SHP77 (cell line): ENCODE data around the gene MBD3L2B.

ENCODE experiments used
- DNase-seq, 2 experiments: peaks; one replicate each; lab custom pipeline; 2025; lab: John Stamatoyannopoulos, UW

MBD3L2B gene

DNA sequence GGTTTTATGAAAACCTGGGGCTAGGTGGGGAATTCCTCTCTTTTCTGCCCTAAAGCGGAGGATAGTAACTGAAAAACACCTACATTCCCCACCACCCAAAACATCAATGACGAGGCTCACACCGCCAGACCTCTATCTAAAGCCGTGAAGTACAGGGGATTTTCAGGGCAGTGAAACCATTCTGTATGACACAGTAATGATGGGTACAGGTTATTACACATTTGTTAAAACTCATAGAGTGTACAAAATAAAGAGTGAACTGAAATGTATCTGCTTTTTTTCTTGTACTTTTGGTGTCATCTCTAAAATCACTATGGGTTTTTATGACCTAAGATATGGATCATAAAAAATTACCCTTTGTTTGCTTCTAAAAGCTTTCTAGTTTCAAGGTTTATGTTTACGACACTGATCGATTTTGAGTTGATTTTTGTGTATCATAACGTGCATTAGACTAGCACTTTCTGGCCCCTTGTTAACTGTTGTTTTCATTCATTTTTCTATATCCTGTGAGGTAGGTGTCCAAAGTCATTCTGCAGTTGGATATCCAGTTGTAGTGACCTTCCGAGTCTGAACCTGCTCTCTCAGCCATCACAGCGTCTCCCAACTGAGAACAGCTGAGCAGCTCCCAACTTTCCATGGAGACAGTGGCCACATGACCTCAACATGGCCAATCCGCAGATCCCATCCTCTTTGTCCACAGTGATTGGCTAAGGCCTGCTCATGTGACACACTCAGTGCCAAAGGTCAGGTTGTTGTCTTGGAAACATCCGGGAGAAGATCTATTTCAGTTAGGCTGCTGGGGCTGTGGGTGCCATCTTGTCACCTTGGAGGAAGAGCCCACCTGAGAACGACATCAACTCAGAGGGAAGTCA is 10.3 kb downstream of the MBD3L2B start:
- DNase-seq, result no peak

DNA sequence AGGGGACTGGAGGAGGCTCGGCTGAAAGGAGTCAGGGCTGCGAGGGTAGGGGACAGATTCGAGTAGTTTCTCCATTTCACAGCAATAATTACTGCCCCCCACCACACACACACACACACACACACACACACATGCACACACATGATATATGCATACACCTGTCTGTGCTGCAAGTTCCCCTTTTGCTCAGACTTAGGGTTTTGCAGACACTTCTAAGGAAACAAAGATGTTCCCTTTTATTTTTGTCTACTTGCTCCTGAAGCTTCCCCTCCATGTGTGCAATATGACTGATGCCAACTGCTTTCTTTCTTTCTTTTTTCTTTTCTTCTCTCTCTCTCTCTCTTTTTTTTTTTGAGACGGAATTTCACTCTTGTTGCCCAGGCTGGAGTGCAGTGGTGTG is 13.4 kb downstream of the MBD3L2B start:
- DNase-seq, result no peak

DNA sequence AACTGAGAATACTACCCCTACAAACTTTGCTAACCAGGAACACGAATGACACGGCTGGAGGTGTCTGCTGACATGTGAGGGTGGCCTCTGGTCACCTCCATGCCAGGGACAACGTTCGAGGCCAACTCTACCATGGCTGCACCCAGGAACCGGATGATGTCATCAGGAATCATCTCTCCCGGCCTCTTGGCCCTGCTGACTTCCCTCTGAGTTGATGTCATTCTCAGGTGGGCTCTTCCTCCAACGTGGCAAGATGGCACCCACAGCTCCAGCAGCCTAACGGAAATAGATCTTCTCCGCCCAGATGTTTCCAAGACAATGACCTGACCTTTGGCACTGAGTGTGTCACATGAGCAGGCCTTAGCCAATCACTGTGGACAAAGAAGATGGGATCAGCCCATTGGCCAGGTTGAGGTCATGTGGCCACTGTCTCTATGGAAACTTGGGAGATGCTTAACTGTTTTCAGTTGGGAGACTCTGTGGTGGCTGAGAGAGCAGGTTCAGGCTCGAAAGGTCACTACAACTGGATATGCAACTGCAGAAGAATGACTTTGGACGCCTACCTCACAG is 15.0 kb downstream of the MBD3L2B start:
- no peak for DNase-seq

DNA sequence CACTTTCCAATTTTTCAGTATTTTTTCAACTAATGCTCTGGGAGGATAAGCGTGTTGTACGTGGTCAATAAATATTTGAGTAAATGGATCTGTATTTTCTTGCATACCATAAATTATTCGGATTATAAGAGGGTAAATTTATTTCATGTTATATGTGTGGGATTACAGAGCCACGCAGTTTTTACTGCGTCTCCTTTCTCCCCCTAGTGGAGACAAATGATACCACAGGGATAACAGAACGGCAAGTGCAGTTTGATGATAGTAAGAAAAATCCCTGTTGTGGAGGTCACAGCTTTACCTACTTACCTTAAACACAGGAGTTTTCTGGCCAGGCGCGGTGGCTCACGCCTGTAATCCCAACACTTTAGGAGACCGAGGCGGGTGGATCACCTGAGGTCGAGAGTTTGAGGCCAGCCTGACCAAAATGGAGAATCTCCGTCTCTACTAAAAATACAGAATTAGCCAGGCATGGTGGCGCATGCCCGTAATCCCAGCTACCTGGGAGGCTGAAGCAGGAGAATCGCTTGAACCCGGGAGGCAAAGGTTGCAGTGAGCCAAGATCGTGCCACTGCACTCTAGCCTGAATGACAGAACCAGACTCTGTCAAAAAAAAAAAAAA is 16.8 kb downstream of the MBD3L2B start:
- no peak for DNase-seq

DNA sequence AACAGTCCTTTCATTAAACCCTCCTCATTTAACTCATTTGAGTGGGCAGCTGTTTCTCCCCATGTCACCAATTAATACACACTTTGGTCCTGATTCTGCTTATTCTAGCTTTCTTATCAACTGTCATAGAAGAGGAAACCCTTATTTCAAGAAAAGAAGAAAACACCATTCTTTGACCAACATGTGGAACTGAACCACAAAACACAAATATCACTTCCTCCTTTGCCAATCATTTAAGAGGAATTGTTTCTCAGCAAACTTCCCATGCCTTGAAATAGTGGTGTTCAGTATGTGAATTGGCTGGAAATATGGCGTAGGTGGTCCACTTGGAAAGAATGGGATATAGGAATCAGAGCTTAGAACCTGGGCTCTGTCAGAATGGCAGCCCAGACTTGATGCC is 20.4 kb downstream of the MBD3L2B start:
- DNase-seq, result no peak

DNA sequence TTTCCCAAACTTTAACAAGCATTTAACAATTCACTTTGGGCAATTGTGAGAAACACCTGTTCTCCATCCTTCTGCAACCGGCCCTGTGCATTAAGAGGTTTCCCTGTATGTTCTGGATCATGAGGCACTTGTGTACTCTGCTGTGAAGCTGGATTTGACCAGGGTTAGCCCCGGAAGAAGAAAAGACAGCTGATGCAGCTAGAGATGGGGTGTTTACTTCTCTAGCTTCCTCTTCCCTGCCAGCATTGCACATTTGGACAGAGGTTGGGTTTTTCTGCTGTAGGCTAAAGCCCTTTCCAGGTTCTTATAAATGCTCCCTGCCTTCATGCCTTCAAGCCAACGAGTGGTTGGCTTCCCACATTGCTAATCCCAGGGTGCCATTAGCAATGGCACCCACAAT is 20.9 kb downstream of the MBD3L2B start:
- DNase-seq, result no peak

DNA sequence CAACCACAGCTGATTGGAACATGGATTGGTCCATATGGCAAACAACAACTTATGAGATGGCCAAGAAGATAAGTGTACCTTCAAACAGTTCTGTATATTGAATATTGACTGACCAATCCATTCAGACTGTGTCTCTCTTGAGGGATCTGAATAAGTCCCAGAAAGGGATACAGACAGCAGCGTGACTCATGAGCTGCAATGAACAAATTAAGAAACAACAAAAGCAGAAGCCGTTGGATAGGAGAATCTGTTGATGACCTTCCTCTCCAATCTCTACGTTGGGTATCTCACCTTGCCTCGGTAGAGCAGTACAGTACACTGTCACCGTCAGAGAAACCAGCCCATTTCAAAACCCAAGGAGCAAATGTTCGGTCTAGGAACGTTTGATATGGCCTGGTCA is 21.3 kb downstream of the MBD3L2B start:
- no peak for DNase-seq

DNA sequence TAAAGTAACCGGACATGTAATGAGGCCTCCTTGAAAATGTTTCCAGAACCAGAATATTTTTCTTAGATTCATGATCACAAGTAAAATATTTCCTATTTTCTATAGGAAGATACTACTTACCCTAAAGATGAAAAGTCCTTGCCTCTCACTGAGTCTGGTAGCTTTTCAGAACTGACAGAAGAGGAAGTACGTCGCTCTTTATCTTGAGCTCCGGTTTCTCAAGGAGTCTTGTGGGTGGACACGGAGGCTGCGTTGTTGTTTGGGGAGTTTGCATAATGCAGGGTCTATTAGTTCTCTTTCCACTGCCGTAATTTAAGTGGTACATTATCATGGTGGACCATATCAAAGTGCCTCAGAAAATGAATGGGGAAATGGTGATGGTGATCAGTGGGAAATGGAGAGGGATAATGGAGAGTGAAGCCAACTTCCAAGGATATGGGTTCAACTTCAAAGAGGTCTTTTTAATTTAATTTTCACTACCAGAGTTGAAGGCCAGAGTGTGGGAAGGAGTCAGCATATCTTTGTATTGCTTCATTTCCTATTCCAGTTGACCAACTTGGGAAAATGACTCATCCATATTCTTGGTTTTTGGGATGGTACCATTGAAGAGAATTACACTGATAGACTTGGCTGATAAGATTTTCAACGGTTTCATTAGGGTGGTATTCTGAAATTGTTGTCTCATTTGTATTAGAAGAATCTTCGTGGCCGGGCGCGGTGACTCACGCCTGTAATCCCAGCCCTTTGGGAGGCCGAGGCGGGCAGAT is 23.4 kb downstream of the MBD3L2B start:
- no peak for DNase-seq

DNA sequence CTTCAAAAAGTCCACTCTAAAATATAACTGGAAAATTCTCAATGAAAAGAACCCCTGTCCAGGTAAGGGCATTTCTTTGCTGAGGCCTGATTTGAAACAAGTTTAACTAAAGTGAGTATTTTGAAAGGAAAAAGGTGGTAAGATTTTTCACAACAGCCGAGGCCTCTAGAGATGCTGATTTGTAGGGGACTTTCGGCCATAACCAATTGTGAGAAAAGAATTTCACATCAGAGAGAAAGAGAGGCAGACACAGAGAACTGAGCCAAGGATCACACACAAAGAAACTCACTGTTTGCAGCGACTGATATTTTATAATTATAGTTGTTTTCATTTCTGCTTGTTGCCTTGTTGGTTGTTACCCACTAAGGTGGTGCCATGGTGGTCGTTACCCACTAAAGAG is 24.4 kb downstream of the MBD3L2B start:
- DNase-seq, result no peak

DNA sequence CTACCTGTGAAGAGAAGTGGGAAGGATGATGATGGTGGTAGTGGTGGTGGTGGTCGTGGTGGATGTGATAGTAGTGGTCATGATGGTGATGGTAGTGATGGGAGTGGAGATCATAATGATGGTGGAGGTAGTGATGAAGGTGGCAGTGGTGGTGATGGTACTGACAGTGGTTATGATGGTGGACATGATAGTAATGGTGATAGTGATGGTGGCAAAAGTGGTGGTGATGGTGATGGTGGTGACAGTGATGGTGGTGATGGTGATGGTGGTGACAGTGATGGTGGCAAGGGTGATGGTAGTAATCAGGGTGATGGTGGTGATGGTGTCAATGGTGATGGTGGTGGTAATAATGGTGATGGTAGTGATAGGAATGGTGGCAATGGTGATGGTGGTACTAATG is 26.2 kb downstream of the MBD3L2B start:
- DNase-seq, result no peak

DNA sequence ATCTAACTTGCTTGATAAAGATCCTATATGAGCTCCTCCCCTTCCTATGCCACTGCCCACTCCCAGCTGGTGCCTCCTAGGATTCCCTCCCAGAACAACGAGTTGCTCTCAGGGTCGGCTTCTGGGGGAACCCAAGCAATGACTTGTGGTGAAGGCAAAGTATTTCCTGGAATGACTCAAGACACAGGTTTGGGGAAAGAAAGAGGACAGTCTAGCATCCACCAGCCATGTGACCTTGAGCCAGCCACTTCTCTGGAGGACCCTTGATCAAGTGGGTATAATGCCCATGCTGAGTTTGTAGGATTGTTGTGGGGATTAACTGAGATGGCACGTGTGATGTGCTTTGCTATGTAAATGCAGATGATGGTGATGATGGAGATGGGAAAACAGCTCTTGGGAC is 33.0 kb downstream of the MBD3L2B start:
- DNase-seq, result no peak

DNA sequence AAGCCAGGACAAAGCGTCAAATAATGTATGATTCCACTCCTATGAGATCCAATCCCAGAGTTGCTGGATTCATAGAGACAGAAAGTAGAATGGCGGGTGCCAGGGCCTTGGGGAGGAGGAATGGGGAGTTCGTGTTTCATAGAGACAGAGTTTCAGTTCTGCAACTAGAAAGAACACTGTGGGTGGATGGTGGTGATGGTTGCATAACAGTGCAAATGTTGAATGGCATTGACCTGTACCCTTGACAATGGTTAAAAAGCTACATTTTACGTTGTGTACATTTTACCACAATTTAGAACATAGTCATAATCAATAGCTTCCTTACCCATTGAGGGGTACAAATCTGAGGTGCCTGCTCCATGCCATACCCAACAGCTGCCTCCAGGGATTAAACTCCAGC is 33.4 kb downstream of the MBD3L2B start:
- DNase-seq, result no peak

DNA sequence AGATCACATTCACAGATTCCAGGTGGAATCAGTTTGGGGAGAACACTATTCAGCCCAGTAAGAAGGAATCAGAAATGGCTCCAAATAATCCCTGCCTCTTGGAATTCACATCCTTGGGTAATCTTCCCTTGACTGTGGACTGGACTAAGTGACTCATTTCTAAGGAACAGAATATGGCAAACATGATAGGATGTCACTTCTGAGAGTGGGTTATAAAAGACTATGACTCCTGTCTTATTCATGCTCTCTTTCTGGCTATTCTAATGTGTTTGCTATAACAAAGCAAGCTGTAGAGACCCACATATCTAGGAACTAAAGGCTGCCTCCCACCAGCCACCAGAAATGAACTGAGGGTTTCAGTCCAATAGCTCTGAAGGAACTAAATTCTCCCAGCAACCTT is 37.8 kb downstream of the MBD3L2B start:
- no peak for DNase-seq

DNA sequence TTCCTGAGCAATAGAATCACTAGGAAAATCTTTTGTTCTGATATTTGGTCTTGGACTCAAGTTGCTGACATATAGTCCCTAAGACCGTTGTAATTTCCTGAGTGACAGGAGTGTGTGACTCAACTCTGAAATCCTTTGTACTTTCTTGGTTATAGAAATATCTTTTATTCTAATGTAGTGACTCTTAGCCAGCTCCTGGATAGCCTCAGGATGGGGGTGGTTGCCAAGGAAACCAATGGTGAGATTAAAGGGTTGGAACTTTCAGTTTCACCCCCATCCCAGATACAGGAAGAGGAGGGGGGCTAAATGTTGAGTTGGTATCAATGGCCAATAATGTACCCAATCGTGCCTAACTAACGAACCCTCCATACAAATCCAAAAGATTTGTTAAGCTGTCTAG is 41.8 kb downstream of the MBD3L2B start:
- DNase-seq, result no peak

DNA sequence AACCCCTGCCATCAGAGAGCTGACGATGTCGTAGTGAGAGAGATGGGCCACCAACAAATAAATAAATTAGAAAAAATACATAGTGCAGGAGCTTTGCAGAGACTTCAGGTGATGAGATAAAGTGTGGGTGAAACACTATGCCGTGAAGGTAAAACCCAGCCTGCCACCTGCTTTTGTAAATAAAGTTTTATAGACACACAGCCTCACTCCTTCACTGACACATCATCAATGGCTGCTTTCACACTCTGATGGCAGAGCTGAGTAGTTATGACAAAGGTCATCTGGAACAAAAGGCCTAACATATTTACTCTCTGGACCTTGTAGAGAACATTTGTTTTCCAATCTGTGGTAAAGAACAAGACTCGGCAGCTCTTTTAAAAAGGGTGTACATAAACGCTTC is 45.0 kb downstream of the MBD3L2B start:
- DNase-seq, result no peak

DNA sequence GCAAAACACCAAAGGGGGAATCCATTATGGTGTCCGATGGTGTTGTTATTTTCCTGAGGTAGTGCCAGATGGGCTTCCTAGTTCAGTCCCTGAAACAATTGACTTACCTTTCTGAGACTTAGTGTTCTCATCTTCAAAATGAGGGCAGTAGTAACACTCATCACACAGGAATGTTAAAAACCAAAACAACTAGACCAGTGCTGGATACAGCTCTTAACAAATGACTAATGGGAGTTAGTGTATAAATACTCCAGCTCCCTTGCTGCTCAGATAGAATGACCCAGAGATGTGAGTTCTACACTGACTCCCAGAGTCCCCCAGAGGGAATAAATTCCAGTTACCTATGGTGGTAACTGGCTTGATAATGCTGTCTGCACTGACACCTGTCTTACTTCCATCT is 49.9 kb downstream of the MBD3L2B start:
- no peak for DNase-seq

DNA sequence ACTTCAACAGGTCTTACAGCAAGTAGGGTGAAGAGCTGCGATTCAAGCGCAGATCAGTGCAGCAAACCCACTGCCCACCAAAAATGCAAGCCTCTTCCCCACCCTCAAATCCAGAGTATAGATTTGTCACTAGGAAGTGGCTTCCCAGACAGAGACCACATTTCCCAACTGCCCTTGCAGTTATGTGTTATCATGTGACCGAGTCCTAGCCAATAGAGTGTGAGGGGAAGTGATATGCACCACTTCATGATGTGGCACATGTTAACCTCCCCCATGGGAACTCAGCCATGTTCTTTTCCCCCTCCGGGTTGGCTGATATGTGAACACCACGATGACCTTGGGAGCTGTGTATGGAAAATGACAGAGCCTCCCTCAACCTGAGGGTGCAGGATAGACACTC is 50.8 kb downstream of the MBD3L2B start:
- DNase-seq, result peak in 1 of 2 experiments; percentile 12

DNA sequence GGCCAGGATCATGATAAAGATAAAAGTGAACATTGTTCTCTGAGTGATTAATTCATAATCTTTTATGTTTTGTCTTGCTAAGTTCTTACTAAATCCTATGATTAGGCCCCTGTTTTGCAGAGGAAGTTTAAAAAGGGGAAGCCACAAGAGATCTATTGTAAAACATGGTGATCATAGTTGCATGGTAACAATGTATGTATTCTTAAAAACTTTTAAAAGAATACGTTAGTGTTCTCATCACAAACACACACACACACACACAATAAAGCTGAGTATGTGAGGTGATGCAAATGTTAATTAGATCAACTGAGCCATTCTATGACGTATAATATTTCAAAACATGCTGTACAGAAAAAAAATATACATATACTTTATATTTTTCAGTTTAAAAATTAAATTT is 51.2 kb downstream of the MBD3L2B start:
- no peak for DNase-seq

DNA sequence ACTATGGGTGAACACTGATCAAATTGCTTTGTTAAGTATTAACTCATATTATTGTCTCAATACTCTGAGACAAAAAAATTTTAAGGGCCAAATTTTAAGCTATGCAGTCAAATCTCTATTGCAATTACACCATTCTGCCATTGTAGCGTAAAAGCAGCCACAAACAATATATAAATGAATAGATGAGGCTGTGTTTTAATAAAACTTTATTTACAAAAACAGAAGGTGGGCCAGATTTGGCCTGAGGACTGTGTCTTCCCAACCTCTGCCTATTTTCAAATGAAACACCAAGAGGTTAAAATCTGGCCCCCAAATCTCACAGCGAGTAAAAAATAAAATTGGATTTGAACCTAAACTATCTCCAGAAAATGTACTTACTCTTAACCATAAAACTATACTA is 51.7 kb downstream of the MBD3L2B start:
- no peak for DNase-seq
